SK-N-SH treated with all-trans-retinoic acid at 6 μM for 48 hours (cell line): Measurements from ENCODE around the gene PUM2.

Experiments used
- ARNTL ChIP-seq: fragments of 450-650 bp; formaldehyde crosslinking; IDR thresholded peaks from 2 replicates; pipeline ENCODE4 v1.5.0; 2020; ENCODE audit warnings: low read depth, mild to moderate bottlenecking, moderate library complexity, borderline replicate concordance
- ESRRG ChIP-seq: fragments of 250-450 bp; sonication (Bioruptor Pico); IDR thresholded peaks from 2 replicates; pipeline ENCODE4 v1.6.1; 2021; ENCODE audit warnings: mild to moderate bottlenecking
- RARB ChIP-seq: fragments of 250-450 bp; sonication (Bioruptor Pico); IDR thresholded peaks from 2 replicates; pipeline ENCODE4 v1.8.0; 2021; ENCODE audit warnings: mild to moderate bottlenecking, moderate library complexity
- TF ChIP-seq, protein P1 (sequence below): fragments of 250-450 bp; sonication (Bioruptor Pico); IDR thresholded peaks from 2 replicates; pipeline ENCODE4 v1.5.0; 2020; ENCODE audit warnings: mild to moderate bottlenecking, moderate library complexity

The PUM2 gene

DNA sequence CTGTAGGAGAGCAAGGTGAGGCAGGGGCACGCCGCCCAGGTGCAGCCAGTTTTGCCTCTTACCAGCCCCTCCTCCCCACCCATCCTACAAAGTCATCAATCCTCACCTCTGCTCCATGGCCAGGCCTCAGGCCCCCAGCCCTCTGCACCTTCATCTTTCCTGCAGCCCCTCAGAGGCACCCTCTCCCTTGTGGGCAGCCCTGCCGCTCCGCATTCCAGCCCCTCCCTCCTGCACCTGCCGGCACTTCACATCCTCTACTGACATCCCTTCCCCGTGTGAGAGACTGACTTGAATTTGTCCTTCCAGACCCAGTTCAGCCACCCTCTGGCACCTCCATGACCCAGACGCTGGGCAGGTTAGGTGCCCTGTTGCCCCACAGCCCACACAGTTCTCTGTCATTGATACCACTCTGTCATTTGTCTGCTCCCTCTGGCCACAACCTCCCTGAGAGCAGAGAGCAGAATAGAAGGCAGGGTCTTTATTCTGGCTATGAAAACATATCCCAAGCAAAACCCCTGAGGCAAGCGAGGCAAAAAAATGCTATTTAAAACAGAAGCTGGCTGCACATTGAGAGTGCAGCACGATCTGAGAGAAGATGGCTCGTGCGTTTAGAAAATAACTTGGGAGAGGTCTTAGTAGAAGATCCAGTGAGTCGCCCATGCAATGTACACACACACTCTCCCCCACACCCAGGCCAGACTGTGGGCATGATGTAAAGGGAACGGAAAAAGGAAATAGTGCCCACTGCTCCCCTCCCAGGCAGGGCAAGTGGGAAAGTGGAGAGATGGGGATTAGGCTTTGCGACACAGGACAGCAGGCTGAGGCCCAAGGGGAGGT lies 151.6 kb downstream of the PUM2 start (continued):
- TF ChIP-seq, protein P1, sequence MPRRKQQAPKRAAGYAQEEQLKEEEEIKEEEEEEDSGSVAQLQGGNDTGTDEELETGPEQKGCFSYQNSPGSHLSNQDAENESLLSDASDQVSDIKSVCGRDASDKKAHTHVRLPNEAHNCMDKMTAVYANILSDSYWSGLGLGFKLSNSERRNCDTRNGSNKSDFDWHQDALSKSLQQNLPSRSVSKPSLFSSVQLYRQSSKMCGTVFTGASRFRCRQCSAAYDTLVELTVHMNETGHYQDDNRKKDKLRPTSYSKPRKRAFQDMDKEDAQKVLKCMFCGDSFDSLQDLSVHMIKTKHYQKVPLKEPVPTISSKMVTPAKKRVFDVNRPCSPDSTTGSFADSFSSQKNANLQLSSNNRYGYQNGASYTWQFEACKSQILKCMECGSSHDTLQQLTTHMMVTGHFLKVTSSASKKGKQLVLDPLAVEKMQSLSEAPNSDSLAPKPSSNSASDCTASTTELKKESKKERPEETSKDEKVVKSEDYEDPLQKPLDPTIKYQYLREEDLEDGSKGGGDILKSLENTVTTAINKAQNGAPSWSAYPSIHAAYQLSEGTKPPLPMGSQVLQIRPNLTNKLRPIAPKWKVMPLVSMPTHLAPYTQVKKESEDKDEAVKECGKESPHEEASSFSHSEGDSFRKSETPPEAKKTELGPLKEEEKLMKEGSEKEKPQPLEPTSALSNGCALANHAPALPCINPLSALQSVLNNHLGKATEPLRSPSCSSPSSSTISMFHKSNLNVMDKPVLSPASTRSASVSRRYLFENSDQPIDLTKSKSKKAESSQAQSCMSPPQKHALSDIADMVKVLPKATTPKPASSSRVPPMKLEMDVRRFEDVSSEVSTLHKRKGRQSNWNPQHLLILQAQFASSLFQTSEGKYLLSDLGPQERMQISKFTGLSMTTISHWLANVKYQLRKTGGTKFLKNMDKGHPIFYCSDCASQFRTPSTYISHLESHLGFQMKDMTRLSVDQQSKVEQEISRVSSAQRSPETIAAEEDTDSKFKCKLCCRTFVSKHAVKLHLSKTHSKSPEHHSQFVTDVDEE (CRISPR knock-in tag), result no peak
- TF ChIP-seq ARNTL (CRISPR knock-in tag), result no peak
- no peak for TF ChIP-seq RARB (CRISPR knock-in tag)
- no peak for TF ChIP-seq ESRRG
- TF ChIP-seq, all 23 proteins: peak for 0
